Endothelial cell of umbilical vein (primary cell): ENCODE measurements around the gene TRAPPC12. TPM values are rescaled to one million over a fixed set of nuclear protein-coding genes. Genes with fewer than 3 reads are reported as not detected.
"Not testable (repeated sequence)": the region's sequence is repeated elsewhere in the genome, so short reads cannot be mapped to it uniquely, and the experiment has no call there.

Source experiments
- BruUV-seq: library from RNA; stranded (reverse); fragments of 400-500 nt; replicated peaks from 2 replicates; lab custom pipeline; 2021; lab: Mats Ljungman, UMichigan
- CTCF ChIA-PET: fragments of 300-600, 350-600 bp; sonication (Branson Sonifier 250); formaldehyde crosslinking; loops from one replicate; lab custom pipeline; 2021; ENCODE audit warnings: antibody characterized with exemption, inconsistent platforms; lab: Charles Lee
- POLR2A ChIA-PET: fragments of 300-600, 350-600 bp; sonication (Branson Sonifier 250); formaldehyde crosslinking; loops from one replicate; lab custom pipeline; 2021; ENCODE audit warnings: antibody characterized with exemption, inconsistent platforms; lab: Charles Lee
- DNase-seq: peaks from one replicate; pipeline ENCODE4 v3.0.0-alpha.2; 2011; ENCODE audit warnings: low read depth, low spot score
- FAIRE-seq: peaks from 2 replicates; lab custom pipeline; 2011; peaks lifted over from hg19 to GRCh38; lab: Jason Lieb, UNC
- H2AFZ ChIP-seq: 2 replicates; pipeline ENCODE4 v1.6.0; 2012; ENCODE audit warnings: low read depth, low read length, control low read depth, inconsistent platforms
- H3K27ac ChIP-seq: 2 replicates; pipeline ENCODE4 v1.5.1; 2011; ENCODE audit warnings: low read depth, mild to moderate bottlenecking, control low read depth, low read length, moderate library complexity; ENCODE audit not compliant: insufficient read depth
- H3K27me3 ChIP-seq, 2 experiments: 2 replicates each; pipeline versions ENCODE4 v1.6.0 to v1.6.1; 2011; ENCODE audit warnings: low read length in 2 of 2, mixed read lengths in 1 of 2; ENCODE audit not compliant: control insufficient read depth in 2 of 2, insufficient read depth in 2 of 2
- H3K36me3 ChIP-seq, 2 experiments: 2 replicates in 1 of 2; 3 replicates in 1 of 2; pipeline ENCODE4 v1.5.1; 2011; ENCODE audit warnings: low read length in 2 of 2, mild to moderate bottlenecking in 1 of 2, moderate library complexity in 1 of 2; ENCODE audit not compliant: control insufficient read depth in 2 of 2, insufficient read depth in 2 of 2; ENCODE audit errors: extremely low read depth in 1 of 2
- H3K4me1 ChIP-seq: 3 replicates; pipeline ENCODE4 v1.5.1; 2011; ENCODE audit warnings: mild to moderate bottlenecking, low read length; ENCODE audit not compliant: control insufficient read depth, insufficient read depth; ENCODE audit errors: extremely low read depth
- H3K4me2 ChIP-seq: 2 replicates; pipeline ENCODE4 v1.6.1; 2011; ENCODE audit warnings: low read length, control low read depth, mixed read lengths; ENCODE audit not compliant: insufficient read depth
- H3K4me3 ChIP-seq, 3 experiments: fragments of 200-600 bp in 1 of 3; sonication (generic), shearing (Covaris generic) in 1 of 3; replicated peaks in 1 of 3; 2 replicates each; pipeline ENCODE4 v1.5.1; 2011 to 2016; ENCODE audit warnings: control low read depth in 3 of 3, low read length in 3 of 3, mild to moderate bottlenecking in 2 of 3, inconsistent platforms in 1 of 3, low read depth in 1 of 3, moderate library complexity in 1 of 3; ENCODE audit not compliant: insufficient read depth in 1 of 3
- H3K79me2 ChIP-seq: 2 replicates; pipeline ENCODE4 v1.6.0; 2012; ENCODE audit warnings: low read length, inconsistent platforms; ENCODE audit not compliant: control insufficient read depth, insufficient read depth
- H3K9ac ChIP-seq: replicated peaks from 2 replicates; pipeline ENCODE3; 2011; ENCODE audit warnings: low read length, control low read depth; ENCODE audit not compliant: insufficient read depth; ENCODE audit errors: extremely low read depth
- H3K9me1 ChIP-seq: replicated peaks from 3 replicates; pipeline ENCODE4 v1.6.0; 2011; ENCODE audit warnings: mild to moderate bottlenecking, low read length; ENCODE audit not compliant: control insufficient read depth, insufficient read depth; ENCODE audit errors: extremely low read depth
- H3K9me3 ChIP-seq: replicated peaks from 2 replicates; pipeline ENCODE4 v1.5.1; 2012; ENCODE audit warnings: low read length, inconsistent platforms; ENCODE audit not compliant: control insufficient read depth, insufficient read depth
- H4K20me1 ChIP-seq: replicated peaks from 2 replicates; pipeline ENCODE3; 2011; ENCODE audit warnings: mild to moderate bottlenecking, low read length; ENCODE audit not compliant: control insufficient read depth, insufficient read depth; ENCODE audit errors: extremely low read depth
- CTCF ChIP-seq, 2 donors: IDR thresholded peaks; 1 replicate in 1 of 2; 2 replicates in 1 of 2; pipeline ENCODE4 v1.5.1; 2011; ENCODE audit warnings: low read length in 2 of 2, mild to moderate bottlenecking in 2 of 2, moderate library complexity in 2 of 2, control low read depth in 1 of 2, inconsistent platforms in 1 of 2, low read depth in 1 of 2; ENCODE audit not compliant: insufficient read depth in 1 of 2; ENCODE audit errors: extremely low read depth in 1 of 2
- EZH2 ChIP-seq: IDR thresholded peaks from 2 replicates; pipeline ENCODE4 v1.6.1; 2012; ENCODE audit warnings: borderline replicate concordance, low read depth, mild to moderate bottlenecking, moderate library complexity, low read length, inconsistent platforms; ENCODE audit not compliant: severe bottlenecking
- FOS ChIP-seq: IDR thresholded peaks from 2 replicates; pipeline ENCODE4 v1.6.1; 2011; ENCODE audit warnings: mild to moderate bottlenecking, low read length, moderate library complexity, borderline replicate concordance; ENCODE audit not compliant: insufficient read depth
- GATA2 ChIP-seq: IDR thresholded peaks from 2 replicates; pipeline ENCODE4 v1.7.0; 2011; ENCODE audit warnings: low read depth, mild to moderate bottlenecking, moderate library complexity, mixed read lengths, low read length; ENCODE audit not compliant: insufficient read length, insufficient read depth
- JUN ChIP-seq: IDR thresholded peaks from 2 replicates; pipeline ENCODE4 v1.6.1; 2011; ENCODE audit warnings: borderline replicate concordance, low read depth; ENCODE audit not compliant: insufficient read length, insufficient read depth
- MAX ChIP-seq: IDR thresholded peaks from 2 replicates; pipeline ENCODE4 v1.6.1; 2011; ENCODE audit not compliant: insufficient read depth, insufficient read length
- MYC ChIP-seq: IDR thresholded peaks from one replicate; pipeline ENCODE4 v1.6.1; 2011; ENCODE audit warnings: mild to moderate bottlenecking, low read depth, low read length
- POLR2A ChIP-seq: IDR thresholded peaks from 2 replicates; pipeline ENCODE4 v1.6.1; 2012; ENCODE audit warnings: low read depth, mild to moderate bottlenecking, control low read depth, low read length
- POLR2AphosphoS5 ChIP-seq: IDR thresholded peaks from 2 replicates; pipeline ENCODE4 v1.6.1; 2012; ENCODE audit warnings: low read depth, mild to moderate bottlenecking, control low read depth, low read length, moderate library complexity; ENCODE audit not compliant: insufficient read depth
- dilution Hi-C: fragments of 300-500 bp; cut with MboI; formaldehyde crosslinking; loops from one replicate; pipeline ENCODE4 v1.15.0; 2019; ENCODE audit warnings: low sequenced_read_pairs; ENCODE audit not compliant: extremely low pct_ligation_motif_present
- intact Hi-C: fragments of 100-400 bp; cut with micrococcal nuclease; formaldehyde crosslinking; loops from one replicate; pipeline ENCODE4 v1.10.0; 2022
- polyA plus RNA-seq, 4 experiments: library from polyadenylated mRNA; depleted of rRNA in 3 of 4; stranded (reverse) in 3 of 4; unstranded in 1 of 4; fragments of >200 nt; gene quantifications; 2 replicates each; pipeline versions ENCODE4 v1.2.1 to v1.2.3, GENCODE V29; 2011 to 2012; ENCODE audit warnings: missing spikeins in 1 of 4
- total RNA-seq: library from RNA; stranded (reverse); gene quantifications from 2 replicates; pipeline ENCODE4 v1.2.3, GENCODE V29; 2021

Gene TRAPPC12
- total and polyA plus RNA-seq, 2 donors (not counting 3 experiments of a cell fraction or from before 2014, with no cell fraction given): 47.5 to 81.5 TPM

GRCh38 chr2:3356799-3357198, 22.7 kb upstream of the TRAPPC12 start:
- H3K36me3 ChIP-seq: peaks cover 2 to 3% of the 10 kb centered on the region in 2 experiments
- no peak overlapping the region for H2AFZ ChIP-seq
- TF ChIP-seq GATA2 (no peak), MAX (no peak), CTCF (IDR thresholded peaks at IDR 0.05; ENCODE audit: extremely low read depth in 1 of 2, insufficient read depth in 1 of 2, low read depth in 1 of 2, low read length in 2 of 2) (no peak), FOS (no peak), POLR2AphosphoS5 (no peak), JUN (no peak), EZH2 (no peak), POLR2A (no peak), MYC (no peak)
- no peak overlapping the region for H3K4me3 ChIP-seq
- DNase-seq (no peak), FAIRE-seq (no peak)
- dilution Hi-C loops (no loop called here), intact Hi-C loops (no loop called here)
- H3K27ac ChIP-seq: no peak overlapping the region
- CTCF ChIA-PET: interaction anchor here (1.1 kb wide), 1 partner anchor 24 kb away, joined by 3 read pairs; no protein-coding TSS in a partner anchor
- no peaks in the 10 kb centered on the region for H3K9me3 ChIP-seq
- no peak overlapping the region for H3K4me2 ChIP-seq
- H3K4me1 ChIP-seq: no peaks in the 10 kb centered on the region
- POLR2A ChIA-PET: no interaction called here
- H3K9ac ChIP-seq: no peak overlapping the region
- H3K9me1 ChIP-seq: no peaks in the 10 kb centered on the region
- H3K79me2 ChIP-seq: peaks cover 9% of the 10 kb centered on the region
- H3K27me3 ChIP-seq: no peaks in the 10 kb centered on the region
- H4K20me1 ChIP-seq: no peaks in the 10 kb centered on the region
- no TSS peak for BruUV-seq

GRCh38 chr2:3357446-3357845, 22.0 kb upstream of the TRAPPC12 start:
- H3K79me2 ChIP-seq: peaks cover 11% of the 10 kb centered on the region
- not testable (repeated sequence) for H4K20me1 ChIP-seq

More at GRCh38 chr2:3357446-3357845, 22.0 kb upstream of the TRAPPC12 start:
- H3K4me3 ChIP-seq, DNase-seq, intact Hi-C loops, POLR2A ChIA-PET, H3K9me3 ChIP-seq, H3K36me3 ChIP-seq, H2AFZ ChIP-seq, H3K9ac ChIP-seq, dilution Hi-C loops, BruUV-seq, H3K9me1 ChIP-seq, H3K27ac ChIP-seq, CTCF ChIA-PET, FAIRE-seq, H3K27me3 ChIP-seq, H3K4me1 ChIP-seq, H3K4me2 ChIP-seq: not testable (repeated sequence)
